ENCODE measurements around the gene ENOX1.

ENOX1 gene

GRCh38 chr13:43300865-43301264 is 485.9 kb downstream of the ENOX1 start:
- no peak for DNase-seq

- no peak for DNase-seq
Observed at GRCh38 chr13:43299374-43299773, 487.4 kb downstream of the ENOX1 start.

- no peak for DNase-seq
Observed at GRCh38 chr13:43298816-43299215, 488.0 kb downstream of the ENOX1 start.

- no peak for DNase-seq
Observed at GRCh38 chr13:43297967-43298678, 488.6 kb downstream of the ENOX1 start.

GRCh38 chr13:43295825-43296564 is 490.8 kb downstream of the ENOX1 start:
- no peak for DNase-seq

- no peak for DNase-seq
Observed at GRCh38 chr13:43295321-43295720, 491.5 kb downstream of the ENOX1 start.

- no peak for DNase-seq
Observed at GRCh38 chr13:43294412-43294811, 492.4 kb downstream of the ENOX1 start.

GRCh38 chr13:43293986-43294385 is 492.8 kb downstream of the ENOX1 start:
- DNase-seq = no peak

- no peak for DNase-seq
Observed at GRCh38 chr13:43293561-43293960, 493.2 kb downstream of the ENOX1 start.

GRCh38 chr13:43293008-43293407 is 493.8 kb downstream of the ENOX1 start:
- no peak for DNase-seq

GRCh38 chr13:43291287-43292060 is 495.3 kb downstream of the ENOX1 start:
- DNase-seq = no peak

GRCh38 chr13:43289470-43290255 is 497.1 kb downstream of the ENOX1 start:
- DNase-seq = no peak

- no peak for DNase-seq
Observed at GRCh38 chr13:43286751-43287150, 500.0 kb downstream of the ENOX1 start.

GRCh38 chr13:43285933-43286597 is 500.7 kb downstream of the ENOX1 start:
- DNase-seq = no peak

GRCh38 chr13:43284162-43284561 is 502.6 kb downstream of the ENOX1 start:
- no peak for DNase-seq

- no peak for DNase-seq
Observed at GRCh38 chr13:43279696-43280095, 507.1 kb downstream of the ENOX1 start.

- no peak for DNase-seq
Observed at GRCh38 chr13:43278127-43278526, 508.6 kb downstream of the ENOX1 start.

GRCh38 chr13:43277142-43277541 is 509.6 kb downstream of the ENOX1 start:
- DNase-seq = no peak

- DNase-seq = no peak
Observed at GRCh38 chr13:43274881-43275280, 511.9 kb downstream of the ENOX1 start.

GRCh38 chr13:43273362-43273761 is 513.4 kb downstream of the ENOX1 start:
- DNase-seq = no peak

- no peak for DNase-seq
Observed at GRCh38 chr13:43272851-43273250, 513.9 kb downstream of the ENOX1 start.

GRCh38 chr13:43271152-43271551 is 515.6 kb downstream of the ENOX1 start:
- DNase-seq = no peak
